ENCODE results near the gene EREG. TPM values are rescaled to one million over a fixed set of nuclear protein-coding genes. Genes with fewer than 3 reads are reported as not detected.

The EREG gene
- total RNA-seq, 2 experiments from 2014 or later: 0.58 to 0.59 TPM

DNA sequence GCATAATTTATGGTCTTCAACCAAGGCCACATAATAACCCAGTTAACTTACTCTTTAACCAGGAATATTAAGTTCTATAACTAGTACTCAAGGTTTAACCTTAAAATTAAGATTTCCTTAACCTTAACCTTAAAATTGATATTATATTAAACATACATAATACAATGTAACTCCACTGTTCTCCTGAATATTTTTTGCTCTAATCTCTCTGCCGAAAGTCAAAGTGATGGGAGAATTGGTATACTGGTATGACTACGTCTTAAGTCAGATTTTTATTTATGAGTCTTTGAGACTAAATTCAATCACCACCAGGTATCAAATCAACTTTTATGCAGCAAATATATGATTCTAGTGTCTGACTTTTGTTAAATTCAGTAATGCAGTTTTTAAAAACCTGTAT lies 22.8 kb downstream of the EREG start:
- Mint-ChIP-seq H3K9me3 (no peaks in the 10 kb centered on the region), H3K4me1 (ENCODE audit: low read depth) (no peaks in the 10 kb centered on the region), H3K36me3 (ENCODE audit: low read depth) (no peaks in the 10 kb centered on the region), H3K27ac (no peak overlapping the region), H3K4me3 (no peak overlapping the region), H3K27me3 (peaks cover 19% of the 10 kb centered on the region)
- POLR2A ChIA-PET: no interaction called here
- Histone ChIP-seq H3K27ac (ENCODE audit: low read depth in 1 of 2, low read length in 2 of 2) (no peak overlapping the region), H3K36me3 (ENCODE audit: insufficient read depth, low read length) (no peaks in the 10 kb centered on the region), H3K4me1 (ENCODE audit: insufficient read depth, low read length) (no peaks in the 10 kb centered on the region), H3K27me3 (ENCODE audit: control insufficient read depth in 1 of 2, insufficient read depth in 2 of 2, low read length in 2 of 2) (peaks cover 0 to 5% of the 10 kb centered on the region in 2 experiments), H3K4me3 (ENCODE audit: low read length) (no peak overlapping the region), H3K9me3 (ENCODE audit: control insufficient read depth in 1 of 2, insufficient read depth in 1 of 2, low read length in 2 of 2) (no peaks in the 10 kb centered on the region)
- intact Hi-C loops (cut with DNase I, micrococcal nuclease): no loop called here
- no peak for TF ChIP-seq CTCF (IDR thresholded peaks at IDR 0.05)
- DNase-seq (no peak), ATAC-seq (ENCODE audit: poor library complexity) (no peak)
- CTCF ChIA-PET: no interaction called here

DNA sequence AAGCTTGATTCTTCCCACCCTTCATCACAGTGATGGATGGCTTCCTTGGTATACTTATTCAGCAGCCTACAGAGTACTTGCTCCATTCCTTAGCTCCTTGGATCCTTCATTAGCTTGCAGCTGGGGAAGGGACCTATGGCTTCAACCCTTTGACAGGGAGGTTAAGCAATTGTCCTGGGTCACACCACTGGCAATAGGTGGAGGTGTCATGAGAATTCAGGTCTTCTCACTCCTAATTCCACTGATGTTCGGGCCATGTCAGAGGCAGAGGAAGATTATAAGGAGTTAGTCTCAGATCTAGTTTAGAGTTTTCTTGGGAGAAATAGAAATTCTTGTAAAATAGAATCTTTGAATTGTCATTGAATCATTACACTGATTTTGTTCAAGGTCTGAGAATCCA lies 24.5 kb downstream of the EREG start:
- no peak overlapping the region for H3K4me3 ChIP-seq (ENCODE audit: low read length)
- ATAC-seq (ENCODE audit: poor library complexity): no peak
- peaks cover 0 to 5% of the 10 kb centered on the region in 2 experiments for H3K27me3 ChIP-seq (ENCODE audit: control insufficient read depth in 1 of 2, insufficient read depth in 2 of 2, low read length in 2 of 2)
- Mint-ChIP-seq H3K4me3 (no peak overlapping the region), H3K27me3 (peaks cover 19% of the 10 kb centered on the region), H3K27ac (no peak overlapping the region), H3K9me3 (no peaks in the 10 kb centered on the region), H3K4me1 (ENCODE audit: low read depth) (no peaks in the 10 kb centered on the region), H3K36me3 (ENCODE audit: low read depth) (no peaks in the 10 kb centered on the region)
- no peak overlapping the region for H3K27ac ChIP-seq (ENCODE audit: low read depth in 1 of 2, low read length in 2 of 2)
- H3K36me3 ChIP-seq (ENCODE audit: insufficient read depth, low read length): no peaks in the 10 kb centered on the region
- no peak for DNase-seq
- no peaks in the 10 kb centered on the region for H3K4me1 ChIP-seq (ENCODE audit: insufficient read depth, low read length)
- intact Hi-C loops (cut with DNase I, micrococcal nuclease): no loop called here
- no peaks in the 10 kb centered on the region for H3K9me3 ChIP-seq (ENCODE audit: control insufficient read depth in 1 of 2, insufficient read depth in 1 of 2, low read length in 2 of 2)
- ChIA-PET CTCF (no interaction called here), POLR2A (no interaction called here)
- no peak for TF ChIP-seq CTCF (IDR thresholded peaks at IDR 0.05)

DNA sequence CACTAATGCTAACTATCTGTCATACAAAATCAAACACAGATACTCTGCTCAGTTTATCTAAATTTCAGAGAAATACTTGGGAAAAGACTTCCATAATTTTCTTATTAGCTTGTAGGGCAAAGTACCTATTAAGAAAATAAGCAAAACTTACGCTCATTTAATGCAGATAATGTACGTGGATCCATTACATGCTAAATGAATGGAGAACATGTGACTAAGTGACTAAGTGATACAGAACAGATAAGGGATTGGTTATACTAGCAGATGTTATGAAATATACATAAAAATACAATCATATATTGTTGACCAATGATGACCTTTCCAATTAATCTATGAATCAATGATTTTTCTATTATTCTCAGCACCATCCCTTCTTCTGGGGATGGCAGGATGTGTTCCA lies 25.7 kb downstream of the EREG start:
- no peak overlapping the region for H3K27ac Mint-ChIP-seq

More for the DNA sequence above, 25.7 kb downstream of the EREG start:
- intact Hi-C loops (cut with DNase I, micrococcal nuclease): no loop called here
- Mint-ChIP-seq H3K9me3 (no peaks in the 10 kb centered on the region), H3K27me3 (peaks cover 19% of the 10 kb centered on the region), H3K36me3 (ENCODE audit: low read depth) (no peaks in the 10 kb centered on the region), H3K4me3 (no peak overlapping the region), H3K4me1 (ENCODE audit: low read depth) (no peaks in the 10 kb centered on the region)
- DNase-seq (no peak), ATAC-seq (ENCODE audit: poor library complexity) (no peak)
- no peaks in the 10 kb centered on the region for H3K4me1 ChIP-seq (ENCODE audit: insufficient read depth, low read length)
- CTCF ChIA-PET: no interaction called here
- no peaks in the 10 kb centered on the region for H3K9me3 ChIP-seq (ENCODE audit: control insufficient read depth in 1 of 2, insufficient read depth in 1 of 2, low read length in 2 of 2)
- H3K27me3 ChIP-seq (ENCODE audit: control insufficient read depth in 1 of 2, insufficient read depth in 2 of 2, low read length in 2 of 2): peaks cover 0 to 5% of the 10 kb centered on the region in 2 experiments
- H3K36me3 ChIP-seq (ENCODE audit: insufficient read depth, low read length): no peaks in the 10 kb centered on the region
- no peak for TF ChIP-seq CTCF (IDR thresholded peaks at IDR 0.05)
- H3K27ac ChIP-seq (ENCODE audit: low read depth in 1 of 2, low read length in 2 of 2): no peak overlapping the region
- no peak overlapping the region for H3K4me3 ChIP-seq (ENCODE audit: low read length)
- POLR2A ChIA-PET: no interaction called here

Measured in CD4-positive, alpha-beta T cell (primary cell).